ENCODE data around the gene TMEM117. TPM values are rescaled to one million over a fixed set of nuclear protein-coding genes. Genes with fewer than 3 reads are reported as not detected.
"Not testable (repeated sequence)": the region's sequence is repeated elsewhere in the genome, so short reads cannot be mapped to it uniquely, and the experiment has no call there.

The TMEM117 gene
- total RNA-seq, 5 donors from 2014 or later (not counting 1 experiment from before 2014, with no cell fraction given), result 3.3 to 4.4 (median 3.9) TPM

DNA sequence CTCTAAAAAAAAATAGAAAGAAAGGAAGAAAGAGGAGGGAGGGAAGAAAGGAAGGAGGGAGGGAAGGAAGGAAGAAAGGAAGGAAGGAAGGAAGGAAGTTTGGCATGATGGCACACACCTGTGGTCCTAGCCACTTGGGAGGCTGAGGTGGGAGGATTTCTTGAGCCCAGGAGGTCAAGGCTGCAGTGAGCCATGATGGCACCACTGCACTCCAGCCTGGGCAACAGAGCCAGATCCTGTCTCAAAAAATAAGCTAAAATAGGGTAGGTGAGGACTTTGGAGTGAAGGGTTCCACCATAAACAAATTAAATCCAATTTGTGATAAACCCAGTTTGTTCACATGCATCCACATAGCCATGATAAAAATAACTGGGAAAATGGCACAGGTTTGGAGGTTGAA lies 543.2 kb downstream of the TMEM117 start:
- H3K27me3 ChIP-seq (replicated peaks in 1 of 2; ENCODE audit: control insufficient read depth in 2 of 2, extremely low read depth in 1 of 2, insufficient read depth in 2 of 2, low read length in 1 of 2); H3K4me3 Mint-ChIP-seq; H3K36me3 ChIP-seq (ENCODE audit: control insufficient read depth in 2 of 2, extremely low read depth in 1 of 2, insufficient read depth in 1 of 2, low read length in 1 of 2); H3K27me3 Mint-ChIP-seq; H3K27ac Mint-ChIP-seq; H3K9me3 Mint-ChIP-seq; H3K4me1 Mint-ChIP-seq; H3K9me3 ChIP-seq; H3K27ac ChIP-seq (ENCODE audit: low read length); H3K4me1 ChIP-seq (ENCODE audit: control insufficient read depth in 1 of 2, extremely low read depth in 1 of 2, insufficient read depth in 2 of 2, low read length in 2 of 2); DNase-seq; POLR2A ChIA-PET; H3K4me3 ChIP-seq (ENCODE audit: control insufficient read depth in 1 of 2, extremely low read depth in 1 of 2, low read length in 1 of 2); ATAC-seq (replicated peaks in 1 of 4): not testable (repeated sequence)
- CTCF ChIA-PET, result interaction anchor here in 1 of 2 donors (0.7 kb wide), 1 partner anchor 1583 kb away, joined by 3 read pairs; no protein-coding TSS in a partner anchor
- H3K36me3 Mint-ChIP-seq, result peaks cover 30% of the 10 kb centered on the region

DNA sequence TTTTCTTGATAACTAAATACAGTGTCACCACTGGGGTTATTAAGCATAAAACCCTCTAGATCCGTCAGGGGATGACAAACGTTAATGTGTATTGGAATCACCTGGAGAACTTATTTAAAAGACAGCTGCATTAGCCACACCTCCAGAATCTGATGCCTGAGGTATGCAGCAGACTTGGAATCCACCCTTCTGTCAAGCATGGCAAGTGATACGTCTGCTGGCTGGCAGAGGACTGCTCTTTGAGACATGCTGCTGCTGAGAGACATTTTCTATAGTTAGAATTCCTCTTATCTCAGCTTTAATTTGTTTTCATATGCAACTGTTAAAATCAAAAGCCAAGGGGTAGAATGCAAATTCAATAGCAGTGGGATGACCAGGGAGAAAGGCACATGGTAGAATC lies 544.0 kb downstream of the TMEM117 start:
- no peak for ATAC-seq (replicated peaks in 1 of 4)
- H3K4me3 ChIP-seq (ENCODE audit: control insufficient read depth in 1 of 2, extremely low read depth in 1 of 2, low read length in 1 of 2), result no peak overlapping the region
- ChIA-PET POLR2A (no interaction called here), CTCF (no interaction called here)
- H3K4me3 Mint-ChIP-seq, result no peak overlapping the region
- H3K4me1 Mint-ChIP-seq, result no peaks in the 10 kb centered on the region
- DNase-seq, result no peak
- 44% methylated on average over 1 of the region's 3 CpGs for WGBS (ENCODE audit: insufficient coverage)
- no peak overlapping the region for H3K27ac Mint-ChIP-seq
- no peaks in the 10 kb centered on the region for H3K9me3 Mint-ChIP-seq
- no peaks in the 10 kb centered on the region for H3K27me3 Mint-ChIP-seq
- no peaks in the 10 kb centered on the region for H3K27me3 ChIP-seq (replicated peaks in 1 of 2; ENCODE audit: control insufficient read depth in 2 of 2, extremely low read depth in 1 of 2, insufficient read depth in 2 of 2, low read length in 1 of 2)
- no peaks in the 10 kb centered on the region for H3K4me1 ChIP-seq (ENCODE audit: control insufficient read depth in 1 of 2, extremely low read depth in 1 of 2, insufficient read depth in 2 of 2, low read length in 2 of 2)
- no peaks in the 10 kb centered on the region for H3K9me3 ChIP-seq
- no peak overlapping the region for H3K27ac ChIP-seq (ENCODE audit: low read length)
- H3K36me3 ChIP-seq (ENCODE audit: control insufficient read depth in 2 of 2, extremely low read depth in 1 of 2, insufficient read depth in 1 of 2, low read length in 1 of 2), result no peaks in the 10 kb centered on the region
- H3K36me3 Mint-ChIP-seq, result peaks cover 30% of the 10 kb centered on the region

GRCh38 chr12:44380861-44381260 lies 545.0 kb downstream of the TMEM117 start:
- Histone ChIP-seq H3K27me3 (replicated peaks in 1 of 2; ENCODE audit: control insufficient read depth in 2 of 2, extremely low read depth in 1 of 2, insufficient read depth in 2 of 2, low read length in 1 of 2) (no peaks in the 10 kb centered on the region), H3K27ac (ENCODE audit: low read length) (no peak overlapping the region), H3K9me3 (no peaks in the 10 kb centered on the region), H3K4me1 (ENCODE audit: control insufficient read depth in 1 of 2, extremely low read depth in 1 of 2, insufficient read depth in 2 of 2, low read length in 2 of 2) (no peaks in the 10 kb centered on the region), H3K36me3 (ENCODE audit: control insufficient read depth in 2 of 2, extremely low read depth in 1 of 2, insufficient read depth in 1 of 2, low read length in 1 of 2) (no peaks in the 10 kb centered on the region), H3K4me3 (ENCODE audit: control insufficient read depth in 1 of 2, extremely low read depth in 1 of 2, low read length in 1 of 2) (no peak overlapping the region)
- Mint-ChIP-seq H3K27ac (no peak overlapping the region), H3K36me3 (peaks cover 28% of the 10 kb centered on the region), H3K9me3 (no peaks in the 10 kb centered on the region), H3K4me3 (no peak overlapping the region), H3K27me3 (no peaks in the 10 kb centered on the region), H3K4me1 (no peaks in the 10 kb centered on the region)
- ChIA-PET CTCF (no interaction called here), POLR2A (interaction anchor here in 1 of 2 donors (0.7 kb wide), 1 partner anchor 55 kb away, joined by 3 read pairs; no protein-coding TSS in a partner anchor)
- DNase-seq (no peak), ATAC-seq (replicated peaks in 1 of 4) (no peak)

DNA sequence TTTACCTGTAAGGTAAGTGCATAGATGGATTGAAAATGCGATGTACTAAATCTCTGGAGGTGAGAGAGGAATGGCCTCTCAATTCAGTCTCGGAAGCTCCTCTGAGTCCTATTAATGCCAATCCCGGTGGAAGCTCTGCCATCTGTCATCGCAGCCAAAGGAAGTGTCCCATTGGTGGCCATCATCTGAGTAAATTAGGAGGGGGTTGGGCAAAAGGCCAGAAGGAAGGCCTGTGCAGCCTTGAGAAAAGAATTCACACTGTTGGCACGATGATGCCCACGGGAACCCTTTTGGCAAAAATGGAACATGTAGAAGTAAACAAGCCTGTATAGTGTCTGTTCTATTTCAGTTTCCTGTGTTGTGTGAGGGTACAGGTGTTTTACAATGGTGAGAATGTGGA lies 545.5 kb downstream of the TMEM117 start:
- Histone ChIP-seq H3K4me3 (ENCODE audit: control insufficient read depth in 1 of 2, extremely low read depth in 1 of 2, low read length in 1 of 2) (no peak overlapping the region), H3K27me3 (replicated peaks in 1 of 2; ENCODE audit: control insufficient read depth in 2 of 2, extremely low read depth in 1 of 2, insufficient read depth in 2 of 2, low read length in 1 of 2) (no peaks in the 10 kb centered on the region), H3K4me1 (ENCODE audit: control insufficient read depth in 1 of 2, extremely low read depth in 1 of 2, insufficient read depth in 2 of 2, low read length in 2 of 2) (no peaks in the 10 kb centered on the region), H3K9me3 (no peaks in the 10 kb centered on the region), H3K27ac (ENCODE audit: low read length) (no peak overlapping the region), H3K36me3 (ENCODE audit: control insufficient read depth in 2 of 2, extremely low read depth in 1 of 2, insufficient read depth in 1 of 2, low read length in 1 of 2) (no peaks in the 10 kb centered on the region)
- no peaks in the 10 kb centered on the region for H3K4me1 Mint-ChIP-seq
- DNase-seq (no peak), ATAC-seq (replicated peaks in 1 of 4) (no peak)
- H3K27ac Mint-ChIP-seq, result no peak overlapping the region
- H3K9me3 Mint-ChIP-seq, result no peaks in the 10 kb centered on the region
- 92% methylated on average over 5 of the region's 6 CpGs for WGBS (ENCODE audit: insufficient coverage)
- POLR2A ChIA-PET, result interaction anchor here in 1 of 2 donors (0.7 kb wide), 1 partner anchor 56 kb away, joined by 3 read pairs; no protein-coding TSS in a partner anchor
- H3K36me3 Mint-ChIP-seq, result peaks cover 28% of the 10 kb centered on the region
- H3K4me3 Mint-ChIP-seq, result no peak overlapping the region
- CTCF ChIA-PET, result no interaction called here
- H3K27me3 Mint-ChIP-seq, result no peaks in the 10 kb centered on the region

DNA sequence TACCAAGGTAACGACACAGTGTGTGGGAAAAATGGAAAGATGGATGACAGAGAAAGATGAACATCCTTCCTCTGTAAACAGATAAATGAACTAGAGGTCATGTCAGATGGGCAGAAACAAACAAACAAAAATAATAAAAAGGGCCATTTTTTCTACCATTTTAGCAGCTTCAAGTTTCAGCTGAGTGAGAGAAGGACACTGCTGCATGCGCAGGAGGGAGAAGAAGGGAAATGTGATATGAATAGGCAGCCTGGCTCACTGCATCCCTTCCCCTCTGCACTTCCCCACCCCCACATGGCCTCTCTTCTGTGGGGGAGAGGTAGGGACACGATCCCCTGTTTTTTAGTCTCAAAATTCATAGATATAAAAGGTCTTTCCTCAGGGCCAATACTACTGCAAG lies 548.3 kb downstream of the TMEM117 start:
- Mint-ChIP-seq H3K9me3 (no peaks in the 10 kb centered on the region), H3K27me3 (no peaks in the 10 kb centered on the region), H3K4me1 (no peaks in the 10 kb centered on the region), H3K4me3 (no peak overlapping the region), H3K36me3 (peaks cover 25% of the 10 kb centered on the region), H3K27ac (no peak overlapping the region)
- no peak overlapping the region for H3K27ac ChIP-seq (ENCODE audit: low read length)
- WGBS (ENCODE audit: insufficient coverage), result no CpG with 5 or more reads among the region's 3 CpGs
- no peaks in the 10 kb centered on the region for H3K4me1 ChIP-seq (ENCODE audit: control insufficient read depth in 1 of 2, extremely low read depth in 1 of 2, insufficient read depth in 2 of 2, low read length in 2 of 2)
- DNase-seq (no peak), ATAC-seq (replicated peaks in 1 of 4) (no peak)
- no peaks in the 10 kb centered on the region for H3K9me3 ChIP-seq
- H3K27me3 ChIP-seq (replicated peaks in 1 of 2; ENCODE audit: control insufficient read depth in 2 of 2, extremely low read depth in 1 of 2, insufficient read depth in 2 of 2, low read length in 1 of 2), result no peaks in the 10 kb centered on the region
- no peak overlapping the region for H3K4me3 ChIP-seq (ENCODE audit: control insufficient read depth in 1 of 2, extremely low read depth in 1 of 2, low read length in 1 of 2)
- H3K36me3 ChIP-seq (ENCODE audit: control insufficient read depth in 2 of 2, extremely low read depth in 1 of 2, insufficient read depth in 1 of 2, low read length in 1 of 2), result no peaks in the 10 kb centered on the region
- ChIA-PET POLR2A (no interaction called here), CTCF (no interaction called here)

DNA sequence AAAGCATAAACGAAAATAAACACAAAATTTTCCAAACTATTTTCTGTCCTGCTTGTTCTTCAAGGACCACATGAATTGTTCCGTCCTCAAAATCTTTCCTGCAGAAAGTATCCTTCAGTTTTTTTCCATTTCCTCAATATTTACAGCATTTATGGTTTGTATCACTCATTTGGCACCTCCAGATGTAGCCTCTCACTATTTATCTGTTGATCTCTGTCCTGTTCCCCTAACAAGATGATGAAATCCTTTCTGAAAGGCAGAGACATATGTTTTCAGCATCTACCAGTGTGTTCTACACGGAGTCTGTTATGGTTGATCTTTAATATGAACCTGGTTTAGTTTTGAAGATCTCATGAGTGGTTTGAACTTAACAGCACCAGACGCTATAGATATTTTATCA lies 550.1 kb downstream of the TMEM117 start:
- Histone ChIP-seq H3K4me1 (ENCODE audit: control insufficient read depth in 1 of 2, extremely low read depth in 1 of 2, insufficient read depth in 2 of 2, low read length in 2 of 2) (no peaks in the 10 kb centered on the region), H3K9me3 (no peaks in the 10 kb centered on the region), H3K27me3 (replicated peaks in 1 of 2; ENCODE audit: control insufficient read depth in 2 of 2, extremely low read depth in 1 of 2, insufficient read depth in 2 of 2, low read length in 1 of 2) (no peaks in the 10 kb centered on the region), H3K36me3 (ENCODE audit: control insufficient read depth in 2 of 2, extremely low read depth in 1 of 2, insufficient read depth in 1 of 2, low read length in 1 of 2) (no peaks in the 10 kb centered on the region), H3K27ac (ENCODE audit: low read length) (no peak overlapping the region), H3K4me3 (ENCODE audit: control insufficient read depth in 1 of 2, extremely low read depth in 1 of 2, low read length in 1 of 2) (no peak overlapping the region)
- POLR2A ChIA-PET, result no interaction called here
- CTCF ChIA-PET, result no interaction called here
- Mint-ChIP-seq H3K9me3 (no peaks in the 10 kb centered on the region), H3K27ac (no peak overlapping the region), H3K4me3 (no peak overlapping the region), H3K4me1 (no peaks in the 10 kb centered on the region), H3K27me3 (no peaks in the 10 kb centered on the region), H3K36me3 (peaks cover 20% of the 10 kb centered on the region)
- ATAC-seq (replicated peaks in 1 of 4), result no peak
- no peak for DNase-seq
- 78% methylated on average over 2 of the region's 4 CpGs for WGBS (ENCODE audit: insufficient coverage)

- H3K36me3 Mint-ChIP-seq, result peaks cover 12% of the 10 kb centered on the region
- no peak overlapping the region for H3K27ac Mint-ChIP-seq
- no peaks in the 10 kb centered on the region for H3K9me3 Mint-ChIP-seq
- Histone ChIP-seq H3K27me3 (replicated peaks in 1 of 2; ENCODE audit: control insufficient read depth in 2 of 2, extremely low read depth in 1 of 2, insufficient read depth in 2 of 2, low read length in 1 of 2) (no peaks in the 10 kb centered on the region), H3K9me3 (no peaks in the 10 kb centered on the region), H3K36me3 (ENCODE audit: control insufficient read depth in 2 of 2, extremely low read depth in 1 of 2, insufficient read depth in 1 of 2, low read length in 1 of 2) (no peaks in the 10 kb centered on the region), H3K4me3 (ENCODE audit: control insufficient read depth in 1 of 2, extremely low read depth in 1 of 2, low read length in 1 of 2) (no peak overlapping the region), H3K4me1 (ENCODE audit: control insufficient read depth in 1 of 2, extremely low read depth in 1 of 2, insufficient read depth in 2 of 2, low read length in 2 of 2) (no peaks in the 10 kb centered on the region), H3K27ac (ENCODE audit: low read length) (no peak overlapping the region)
- POLR2A ChIA-PET, result no interaction called here
- no peak overlapping the region for H3K4me3 Mint-ChIP-seq
- no peaks in the 10 kb centered on the region for H3K27me3 Mint-ChIP-seq
- ATAC-seq (replicated peaks in 1 of 4), result no peak
- CTCF ChIA-PET, result no interaction called here
- no peaks in the 10 kb centered on the region for H3K4me1 Mint-ChIP-seq
- DNase-seq, result no peak
Measured at GRCh38 chr12:44387581-44387980, 551.7 kb downstream of the TMEM117 start.
